Neuronal stem cell (in vitro differentiated cells): ENCODE measurements around the gene FHIT.

Experiments
- DNase-seq: peaks from one replicate; pipeline ENCODE4 v3.0.0-alpha.2; 2013; ENCODE audit warnings: low spot score
- H2AFZ ChIP-seq: one replicate; pipeline ENCODE4 v1.6.1; 2013; ENCODE audit warnings: mild to moderate bottlenecking, low read length, inconsistent platforms
- H2AK5ac ChIP-seq: 2 replicates; pipeline ENCODE4 v1.6.1; 2013; ENCODE audit warnings: low read depth, mild to moderate bottlenecking, inconsistent platforms, low read length, moderate library complexity, mixed read lengths
- H2BK120ac ChIP-seq: 2 replicates; pipeline ENCODE4 v1.6.1; 2013; ENCODE audit warnings: low read depth, mild to moderate bottlenecking, inconsistent platforms, low read length, moderate library complexity, mixed read lengths
- H2BK12ac ChIP-seq: one replicate; pipeline ENCODE4 v1.6.1; 2013; ENCODE audit warnings: low read length, inconsistent platforms
- H2BK15ac ChIP-seq: 2 replicates; pipeline ENCODE4 v1.6.1; 2013; ENCODE audit warnings: mild to moderate bottlenecking, low read length, inconsistent platforms, mixed read lengths
- H2BK5ac ChIP-seq: one replicate; pipeline ENCODE4 v1.6.1; 2013; ENCODE audit warnings: inconsistent platforms, mild to moderate bottlenecking, low read length, moderate library complexity
- H3K14ac ChIP-seq: one replicate; pipeline ENCODE4 v1.6.1; 2013; ENCODE audit warnings: low read length, inconsistent platforms
- H3K18ac ChIP-seq: 2 replicates; pipeline ENCODE4 v1.6.1; 2013; ENCODE audit warnings: low read length, inconsistent platforms
- H3K23ac ChIP-seq: 2 replicates; pipeline ENCODE4 v1.6.1; 2013; ENCODE audit warnings: low read depth, mild to moderate bottlenecking, mixed read lengths, low read length, inconsistent platforms; ENCODE audit not compliant: poor library complexity
- H3K27ac ChIP-seq: replicated peaks from 3 replicates; pipeline ENCODE4 v1.5.1; 2013; ENCODE audit warnings: low read length, inconsistent platforms
- H3K27me3 ChIP-seq, 3 experiments: 2 replicates each; pipeline ENCODE4 v1.6.1; 2013; ENCODE audit warnings: low read length in 3 of 3, mild to moderate bottlenecking in 2 of 3, inconsistent platforms in 1 of 3, low read depth in 1 of 3, mixed read lengths in 1 of 3, moderate library complexity in 1 of 3; ENCODE audit not compliant: control insufficient read depth in 3 of 3, insufficient read depth in 3 of 3
- H3K36me3 ChIP-seq, 2 donors: replicated peaks in 1 of 2; 2 replicates each; pipeline ENCODE4 v1.6.1; 2013; ENCODE audit warnings: low read length in 2 of 2; ENCODE audit not compliant: control insufficient read depth in 2 of 2, insufficient read depth in 2 of 2
- H3K4ac ChIP-seq: 2 replicates; pipeline ENCODE4 v1.6.1; 2013; ENCODE audit warnings: inconsistent platforms, mild to moderate bottlenecking, low read length, moderate library complexity
- H3K4me1 ChIP-seq, 2 donors: 1 replicate in 1 of 2; 2 replicates in 1 of 2; pipeline ENCODE4 v1.6.1; 2013; ENCODE audit warnings: low read length in 2 of 2, low read depth in 1 of 2; ENCODE audit not compliant: control insufficient read depth in 2 of 2, insufficient read depth in 1 of 2
- H3K4me2 ChIP-seq: one replicate; pipeline ENCODE4 v1.6.1; 2013; ENCODE audit warnings: mild to moderate bottlenecking, low read length, inconsistent platforms; ENCODE audit not compliant: insufficient read depth, poor library complexity, severe bottlenecking
- H3K4me3 ChIP-seq, 2 donors: 2 replicates each; pipeline ENCODE4 v1.5.1; 2013; ENCODE audit warnings: low read length in 2 of 2, mild to moderate bottlenecking in 2 of 2, inconsistent platforms in 1 of 2, moderate library complexity in 1 of 2
- H3K79me1 ChIP-seq: one replicate; pipeline ENCODE4 v1.6.1; 2013; ENCODE audit warnings: low read depth, mild to moderate bottlenecking, inconsistent platforms, low read length, moderate library complexity
- H3K9ac ChIP-seq: one replicate; pipeline ENCODE4 v1.6.1; 2013; ENCODE audit warnings: mild to moderate bottlenecking, low read depth, low read length, inconsistent platforms; ENCODE audit not compliant: poor library complexity
- H3K9me3 ChIP-seq, 2 donors: replicated peaks in 1 of 2; 2 replicates each; pipeline versions ENCODE3 to v1.6.1; 2013; ENCODE audit warnings: low read length in 2 of 2, mild to moderate bottlenecking in 2 of 2, inconsistent platforms in 1 of 2, low read depth in 1 of 2, mixed read lengths in 1 of 2, moderate library complexity in 1 of 2; ENCODE audit not compliant: control insufficient read depth in 2 of 2, insufficient read depth in 1 of 2
- H4K8ac ChIP-seq: one replicate; pipeline ENCODE4 v1.6.1; 2013; ENCODE audit warnings: low read depth, mild to moderate bottlenecking, inconsistent platforms, low read length, moderate library complexity
- H4K91ac ChIP-seq: one replicate; pipeline ENCODE4 v1.6.1; 2013; ENCODE audit warnings: low read length, low read depth, mild to moderate bottlenecking, inconsistent platforms; ENCODE audit not compliant: poor library complexity
- WGBS, 2 donors: extraction: QIAGEN DNeasy Blood & Tissue Kit; methylation state at CpG; one replicate each; pipeline ENCODE4 v1.1.7; 2013; ENCODE audit warnings: missing lambda C conversion rate in 2 of 2, mixed read lengths in 1 of 2; ENCODE audit not compliant: insufficient read length in 2 of 2, insufficient replicate concordance in 1 of 2; ENCODE audit errors: extremely low coverage in 2 of 2; 5-methylcytosine and 5-hydroxymethylcytosine counted together

Gene FHIT

DNA sequence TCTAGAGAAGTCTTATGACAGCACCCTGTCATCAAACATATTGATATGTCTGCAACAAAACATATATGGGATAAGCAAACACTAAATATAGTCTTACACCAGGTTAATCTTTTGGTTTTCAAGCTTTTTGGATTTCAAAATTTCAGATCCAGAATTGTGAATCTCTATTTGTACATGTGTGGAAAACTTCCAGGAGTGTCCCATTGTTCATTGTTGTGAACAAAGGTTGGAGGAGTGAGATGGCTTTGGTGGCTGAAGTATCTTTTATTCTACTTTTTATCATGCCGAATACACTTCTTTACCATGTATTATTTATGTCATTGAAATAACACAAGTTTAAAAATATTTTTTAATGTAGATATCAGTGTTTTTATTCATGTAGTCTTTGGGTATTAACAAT is 5.9 kb upstream of the FHIT start:
- Histone ChIP-seq H2BK12ac (no peak overlapping the region), H2BK5ac (no peak overlapping the region), H3K23ac (no peak overlapping the region), H3K4me2 (no peak overlapping the region), H4K8ac (no peak overlapping the region), H2BK120ac (no peak overlapping the region), H3K14ac (no peak overlapping the region), H3K4ac (no peak overlapping the region), H3K27ac (no peak overlapping the region), H3K4me1 (no peaks in the 10 kb centered on the region), H3K9me3 (no peaks in the 10 kb centered on the region), H2AFZ (no peak overlapping the region), H3K79me1 (no peaks in the 10 kb centered on the region), H4K91ac (no peak overlapping the region), H3K4me3 (no peak overlapping the region), H3K27me3 (no peaks in the 10 kb centered on the region), H3K36me3 (no peaks in the 10 kb centered on the region), H3K9ac (no peak overlapping the region), H3K18ac (no peak overlapping the region), H2BK15ac (no peak overlapping the region), H2AK5ac (no peak overlapping the region)
- DNase-seq: no peak
- no CpG with 5 or more reads among the region's 1 CpG for WGBS, 2 donors

GRCh38 chr3:61253756-61254155 is 2.5 kb upstream of the FHIT start:
- Histone ChIP-seq H3K4me1 (peaks cover 0 to 8% of the 10 kb centered on the region in 2 donors), H3K14ac (no peak overlapping the region), H3K27ac (no peak overlapping the region), H3K9ac (no peak overlapping the region), H2AK5ac (no peak overlapping the region), H3K9me3 (no peaks in the 10 kb centered on the region), H2AFZ (no peak overlapping the region), H2BK15ac (no peak overlapping the region), H4K91ac (no peak overlapping the region), H4K8ac (no peak overlapping the region), H3K4me3 (no peak overlapping the region), H3K36me3 (no peaks in the 10 kb centered on the region), H3K79me1 (no peaks in the 10 kb centered on the region), H2BK5ac (no peak overlapping the region), H2BK12ac (no peak overlapping the region), H2BK120ac (no peak overlapping the region), H3K4ac (no peak overlapping the region), H3K23ac (no peak overlapping the region), H3K27me3 (no peaks in the 10 kb centered on the region), H3K4me2 (no peak overlapping the region), H3K18ac (no peak overlapping the region)
- DNase-seq: no peak
- WGBS, 2 donors: no CpG with 5 or more reads among the region's 3 CpGs

- H2BK12ac ChIP-seq: no peak overlapping the region
- no peak overlapping the region for H2AFZ ChIP-seq
- no peak overlapping the region for H4K91ac ChIP-seq
- no peak overlapping the region for H3K9ac ChIP-seq
- H3K4me3 ChIP-seq: no peak overlapping the region
- no peaks in the 10 kb centered on the region for H3K79me1 ChIP-seq
- no CpG with 5 or more reads among the region's 2 CpGs for WGBS, 2 donors
- H3K14ac ChIP-seq: no peak overlapping the region
- H3K23ac ChIP-seq: no peak overlapping the region
- H3K36me3 ChIP-seq: no peaks in the 10 kb centered on the region
- no peak overlapping the region for H3K18ac ChIP-seq
- no peak overlapping the region for H3K4me2 ChIP-seq
- H3K4ac ChIP-seq: no peak overlapping the region
- H2BK120ac ChIP-seq: no peak overlapping the region
- H2AK5ac ChIP-seq: no peak overlapping the region
- no peak overlapping the region for H2BK5ac ChIP-seq
- H3K9me3 ChIP-seq: no peaks in the 10 kb centered on the region
- no peak overlapping the region for H3K27ac ChIP-seq
- DNase-seq: no peak
- H3K4me1 ChIP-seq: peaks cover 0 to 8% of the 10 kb centered on the region in 2 donors
- no peaks in the 10 kb centered on the region for H3K27me3 ChIP-seq
- H4K8ac ChIP-seq: no peak overlapping the region
- H2BK15ac ChIP-seq: no peak overlapping the region
Observed at GRCh38 chr3:61252836-61253235, 1.6 kb upstream of the FHIT start.

GRCh38 chr3:61250784-61251173 is 473 bp downstream of the FHIT start:
- Histone ChIP-seq H3K9ac (no peak overlapping the region), H3K4ac (peak overlapping the region; percentile 26), H3K14ac (peak overlapping the region; percentile 59), H2AFZ (peak overlapping the region; percentile 98), H2BK5ac (no peak overlapping the region), H3K4me2 (peak overlapping the region; percentile 83), H3K4me3 (peak overlapping the region; percentile 69 to 70), H2BK12ac (peak overlapping the region; percentile 75), H4K91ac (no peak overlapping the region), H2BK15ac (peak overlapping the region; percentile 59), H4K8ac (peak overlapping the region; percentile 66), H3K79me1 (no peaks in the 10 kb centered on the region), H2AK5ac (peak overlapping the region; percentile 82), H2BK120ac (no peak overlapping the region), H3K36me3 (no peaks in the 10 kb centered on the region), H3K23ac (peak overlapping the region; percentile 5), H3K27ac (no peak overlapping the region), H3K27me3 (no peaks in the 10 kb centered on the region), H3K9me3 (no peaks in the 10 kb centered on the region), H3K18ac (peak overlapping the region; percentile 55), H3K4me1 (peaks cover 0 to 12% of the 10 kb centered on the region in 2 donors)
- DNase-seq: no peak
- WGBS, 2 donors: no CpG with 5 or more reads among the region's 21 CpGs
